H9 (cell line): Measurements from ENCODE around the gene CALCR. TPM values are rescaled to one million over a fixed set of nuclear protein-coding genes. Genes with fewer than 3 reads are reported as not detected.
"Not testable (repeated sequence)": the region's sequence is repeated elsewhere in the genome, so short reads cannot be mapped to it uniquely, and the experiment has no call there.

Experiments used
- DNase-seq: peaks from one replicate; pipeline ENCODE4 v3.0.0-alpha.2; 2017
- H2AFZ ChIP-seq: one replicate; pipeline ENCODE4 v1.6.1; 2013; ENCODE audit warnings: mild to moderate bottlenecking, low read length, control low read depth, moderate library complexity
- H2AK5ac ChIP-seq: 2 replicates; pipeline ENCODE4 v1.6.1; 2013; ENCODE audit warnings: low read length, control low read depth, mixed read lengths; ENCODE audit not compliant: insufficient read length
- H2BK120ac ChIP-seq: one replicate; pipeline ENCODE4 v1.6.1; 2013; ENCODE audit warnings: low read depth, mild to moderate bottlenecking, low read length, control low read depth, inconsistent platforms; ENCODE audit not compliant: poor library complexity, severe bottlenecking
- H2BK12ac ChIP-seq: 2 replicates; pipeline ENCODE4 v1.6.1; 2013; ENCODE audit warnings: low read length, control low read depth, mixed read lengths, low read depth; ENCODE audit not compliant: insufficient read length
- H2BK15ac ChIP-seq: 2 replicates; pipeline ENCODE4 v1.6.1; 2013; ENCODE audit warnings: low read depth, low read length, control low read depth
- H2BK20ac ChIP-seq: one replicate; pipeline ENCODE4 v1.6.1; 2013; ENCODE audit warnings: low read depth, mild to moderate bottlenecking, low read length, control low read depth, inconsistent platforms; ENCODE audit not compliant: poor library complexity, severe bottlenecking
- H2BK5ac ChIP-seq: 2 replicates; pipeline ENCODE4 v1.6.1; 2013; ENCODE audit warnings: low read length, control low read depth, mixed read lengths; ENCODE audit not compliant: insufficient read length
- H3K14ac ChIP-seq: 2 replicates; pipeline ENCODE4 v1.6.1; 2013; ENCODE audit warnings: low read length, control low read depth; ENCODE audit not compliant: insufficient read depth
- H3K18ac ChIP-seq: 2 replicates; pipeline ENCODE4 v1.6.1; 2013; ENCODE audit warnings: low read depth, mild to moderate bottlenecking, mixed read lengths, low read length, control low read depth; ENCODE audit not compliant: insufficient read length
- H3K23ac ChIP-seq: 2 replicates; pipeline ENCODE4 v1.6.1; 2013; ENCODE audit warnings: low read length, control low read depth, mixed read lengths, low read depth; ENCODE audit not compliant: insufficient read length
- H3K23me2 ChIP-seq: 2 replicates; pipeline ENCODE4 v1.6.1; 2013; ENCODE audit warnings: low read depth, mild to moderate bottlenecking, mixed read lengths, low read length, control low read depth; ENCODE audit not compliant: insufficient read length, poor library complexity, severe bottlenecking
- H3K27ac ChIP-seq: 2 replicates; pipeline ENCODE4 v1.5.1; 2013; ENCODE audit warnings: low read length, control low read depth, mixed read lengths, low read depth; ENCODE audit not compliant: insufficient read length
- H3K27me3 ChIP-seq: 2 replicates; pipeline ENCODE4 v1.6.1; 2013; ENCODE audit warnings: low read length, control low read depth, inconsistent platforms; ENCODE audit not compliant: insufficient read depth
- H3K4ac ChIP-seq: 2 replicates; pipeline ENCODE4 v1.6.1; 2013; ENCODE audit warnings: low read depth, mild to moderate bottlenecking, control low read depth, inconsistent platforms, low read length, moderate library complexity
- H3K4me1 ChIP-seq: 2 replicates; pipeline ENCODE4 v1.6.1; 2013; ENCODE audit warnings: low read length, control low read depth, inconsistent platforms; ENCODE audit not compliant: insufficient read depth
- H3K4me2 ChIP-seq: 2 replicates; pipeline ENCODE4 v1.6.1; 2013; ENCODE audit warnings: low read length, control low read depth, mixed read lengths; ENCODE audit not compliant: insufficient read length, insufficient read depth
- H3K56ac ChIP-seq: 2 replicates; pipeline ENCODE4 v1.6.1; 2013; ENCODE audit warnings: low read depth, mild to moderate bottlenecking, mixed read lengths, low read length, control low read depth; ENCODE audit not compliant: insufficient read length
- H3K79me1 ChIP-seq: 2 replicates; pipeline ENCODE4 v1.6.1; 2013; ENCODE audit warnings: low read depth, mild to moderate bottlenecking, moderate library complexity, low read length, control low read depth, inconsistent platforms; ENCODE audit not compliant: insufficient read depth, poor library complexity, severe bottlenecking
- H3K79me2 ChIP-seq: 2 replicates; pipeline ENCODE4 v1.6.1; 2013; ENCODE audit warnings: low read length, control low read depth, inconsistent platforms; ENCODE audit not compliant: insufficient read depth
- H3K9ac ChIP-seq: 2 replicates; pipeline ENCODE4 v1.6.1; 2013; ENCODE audit warnings: low read length, control low read depth, mixed read lengths; ENCODE audit not compliant: insufficient read length; ENCODE audit errors: extremely low read depth
- H3K9me3 ChIP-seq: one replicate; pipeline ENCODE4 v1.6.1; 2013; ENCODE audit warnings: low read depth, low read length, inconsistent platforms; ENCODE audit not compliant: control insufficient read depth
- H3T11ph ChIP-seq: one replicate; pipeline ENCODE4 v1.6.1; 2013; ENCODE audit warnings: mild to moderate bottlenecking, low read length, control low read depth, inconsistent platforms
- H4K20me1 ChIP-seq: one replicate; pipeline ENCODE4 v1.6.1; 2013; ENCODE audit not compliant: control insufficient read depth, insufficient read length, insufficient read depth
- H4K5ac ChIP-seq: 2 replicates; pipeline ENCODE4 v1.6.1; 2013; ENCODE audit warnings: low read depth, mild to moderate bottlenecking, mixed read lengths, low read length, control low read depth; ENCODE audit not compliant: insufficient read length
- H4K8ac ChIP-seq: replicated peaks from 2 replicates; pipeline ENCODE4 v1.6.1; 2013; ENCODE audit warnings: low read length, control low read depth, mixed read lengths, low read depth; ENCODE audit not compliant: insufficient read length
- H4K91ac ChIP-seq: 2 replicates; pipeline ENCODE4 v1.6.1; 2013; ENCODE audit warnings: low read depth, mild to moderate bottlenecking, moderate library complexity, mixed read lengths, low read length, control low read depth; ENCODE audit not compliant: insufficient read length
- H3K27ac Mint-ChIP-seq, 3 experiments: 2 replicates in 2 of 3; 3 replicates in 1 of 3; pipeline ENCODE4 v1.8.0; 2020 to 2021; ENCODE audit warnings: mixed read lengths in 3 of 3, mild to moderate bottlenecking in 1 of 3, moderate library complexity in 1 of 3
- H3K27me3 Mint-ChIP-seq: 2 replicates; pipeline ENCODE4 v1.8.0; 2021; ENCODE audit warnings: low read depth, mild to moderate bottlenecking, moderate library complexity, mixed read lengths
- H3K36me3 Mint-ChIP-seq, 3 experiments: 2 replicates in 2 of 3; 3 replicates in 1 of 3; pipeline ENCODE4 v1.8.0; 2020 to 2021; ENCODE audit warnings: low read depth in 3 of 3, mixed read lengths in 3 of 3; ENCODE audit not compliant: insufficient read depth in 1 of 3
- H3K4me1 Mint-ChIP-seq, 2 experiments: 2 replicates each; pipeline ENCODE4 v1.8.0; 2020; ENCODE audit warnings: mixed read lengths in 2 of 2
- H3K4me3 Mint-ChIP-seq, 2 experiments: 2 replicates in 1 of 2; 3 replicates in 1 of 2; pipeline ENCODE4 v1.8.0; 2020 to 2021; ENCODE audit warnings: mild to moderate bottlenecking in 2 of 2, mixed read lengths in 2 of 2, moderate library complexity in 1 of 2
- H3K9me3 Mint-ChIP-seq, 2 experiments: 2 replicates in 1 of 2; 3 replicates in 1 of 2; pipeline ENCODE4 v1.8.0; 2020; ENCODE audit warnings: mild to moderate bottlenecking in 2 of 2, mixed read lengths in 2 of 2, moderate library complexity in 1 of 2
- WGBS: extraction: QIAGEN DNeasy Blood & Tissue Kit; methylation state at CpG from one replicate; pipeline ENCODE4 v1.1.7; 2013; ENCODE audit warnings: missing lambda C conversion rate, low lambda C conversion rate, mixed read lengths; ENCODE audit not compliant: insufficient read length; ENCODE audit errors: extremely low coverage; 5-methylcytosine and 5-hydroxymethylcytosine counted together
- total RNA-seq: library from RNA; stranded (reverse); gene quantifications from 2 replicates; pipeline ENCODE4 v1.2.1, GENCODE V29; 2021

The CALCR gene
- total RNA-seq, 1 experiment from 2014 or later, result 0.52 TPM

DNA sequence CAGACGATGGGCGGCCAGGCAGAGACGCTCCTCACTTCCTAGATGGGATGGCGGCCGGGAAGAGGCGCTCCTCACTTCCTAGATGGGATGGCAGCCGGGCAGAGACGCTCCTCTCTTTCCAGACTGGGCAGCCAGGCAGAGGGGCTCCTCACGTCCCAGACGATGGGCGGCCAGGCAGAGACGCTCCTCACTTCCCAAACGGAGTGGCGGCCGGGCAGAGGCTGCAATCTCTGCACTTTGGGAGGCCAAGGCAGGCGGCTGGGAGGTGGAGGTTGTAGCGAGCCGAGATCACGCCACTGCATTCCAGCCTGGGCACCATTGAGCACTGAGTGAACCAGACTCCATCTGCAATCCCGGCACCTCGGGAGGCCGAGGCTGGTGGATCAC, 11.9 kb upstream of the CALCR start:
- not testable (repeated sequence) for H3K27ac Mint-ChIP-seq, H3K27ac ChIP-seq

DNA sequence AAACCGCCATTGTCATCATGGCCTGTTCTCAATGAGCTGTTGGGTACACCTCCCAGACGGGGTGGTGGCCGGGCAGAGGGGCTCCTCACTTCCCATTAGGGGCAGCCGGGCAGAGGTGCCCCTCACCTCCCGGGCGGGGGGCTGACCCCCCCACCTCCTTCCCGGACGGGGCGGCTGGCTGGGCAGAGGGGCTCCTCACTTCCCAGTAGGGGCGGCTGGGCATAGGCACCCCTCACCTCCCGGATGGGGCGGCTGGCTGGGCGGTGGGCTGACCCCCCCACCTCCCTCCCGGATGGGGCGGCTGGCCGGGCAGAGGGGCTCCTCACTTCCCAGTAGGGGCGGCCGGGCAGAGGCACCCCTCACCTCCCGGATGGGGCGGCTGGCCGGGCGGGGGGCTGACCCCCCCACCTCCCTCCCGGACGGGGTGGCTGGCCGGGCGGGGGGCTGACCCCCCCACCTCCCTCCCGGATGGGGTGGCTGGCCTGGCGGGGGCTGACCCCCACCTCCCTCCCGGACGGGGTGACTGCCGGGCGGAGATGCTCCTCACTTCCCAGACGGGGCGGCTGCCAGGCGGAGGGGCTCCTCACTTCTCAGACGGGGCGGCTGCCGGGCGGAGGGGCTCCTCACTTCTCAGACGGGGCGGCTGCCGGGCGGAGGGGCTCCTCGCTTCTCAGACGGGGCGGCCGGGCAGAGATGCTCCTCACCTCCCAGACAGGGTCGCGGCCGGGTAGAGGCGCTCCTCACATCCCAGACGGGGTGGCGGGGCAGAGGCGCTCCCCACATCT, 11.4 kb upstream of the CALCR start:
- H3K4me1 ChIP-seq, H3K27me3 Mint-ChIP-seq: not testable (repeated sequence)

More for the DNA sequence above, 11.9 kb upstream of the CALCR start:
- H4K5ac ChIP-seq, H3T11ph ChIP-seq, H2AFZ ChIP-seq, H3K4me3 Mint-ChIP-seq, H3K23me2 ChIP-seq, H3K27me3 ChIP-seq, H2AK5ac ChIP-seq, DNase-seq, H3K4me1 ChIP-seq, H2BK15ac ChIP-seq, H3K4me2 ChIP-seq, H3K18ac ChIP-seq, H2BK120ac ChIP-seq, H3K79me1 ChIP-seq, H3K9ac ChIP-seq, H3K4ac ChIP-seq, H4K8ac ChIP-seq, H3K56ac ChIP-seq, H2BK20ac ChIP-seq, H3K79me2 ChIP-seq, H4K91ac ChIP-seq, H3K23ac ChIP-seq, H3K9me3 ChIP-seq, H2BK12ac ChIP-seq, H2BK5ac ChIP-seq, H3K4me1 Mint-ChIP-seq, H3K14ac ChIP-seq, H4K20me1 ChIP-seq, H3K27me3 Mint-ChIP-seq: not testable (repeated sequence)
- peaks cover 3 to 12% (median 6%) of the 10 kb centered on the region in 3 experiments; a peak in 5 of 7 replicates for H3K36me3 Mint-ChIP-seq
- peaks cover 14 to 19% of the 10 kb centered on the region in 2 experiments for H3K9me3 Mint-ChIP-seq
- no CpG with 5 or more reads among the region's 22 CpGs for whole genome bisulfite sequencing

More for the DNA sequence above, 11.4 kb upstream of the CALCR start:
- H3K79me2 ChIP-seq, H3K23ac ChIP-seq, H3K27ac Mint-ChIP-seq, H3K27me3 ChIP-seq, H4K20me1 ChIP-seq, H3K9me3 ChIP-seq, H3K56ac ChIP-seq, H2AK5ac ChIP-seq, H3K9ac ChIP-seq, H3K14ac ChIP-seq, H4K91ac ChIP-seq, H3K18ac ChIP-seq, H2AFZ ChIP-seq, H2BK12ac ChIP-seq, H3K79me1 ChIP-seq, H3T11ph ChIP-seq, H3K4ac ChIP-seq, H3K4me1 Mint-ChIP-seq, H3K4me2 ChIP-seq, H4K5ac ChIP-seq, H2BK5ac ChIP-seq, H3K4me3 Mint-ChIP-seq, H2BK120ac ChIP-seq, DNase-seq, H4K8ac ChIP-seq, H3K23me2 ChIP-seq, H3K27ac ChIP-seq, H2BK15ac ChIP-seq, H2BK20ac ChIP-seq: not testable (repeated sequence)
- peaks cover 14 to 19% of the 10 kb centered on the region in 2 experiments for H3K9me3 Mint-ChIP-seq
- no CpG with 5 or more reads among the region's 54 CpGs for WGBS
- peaks cover 3 to 12% (median 3%) of the 10 kb centered on the region in 3 experiments; a peak in 5 of 7 replicates for H3K36me3 Mint-ChIP-seq
